ENCODE results near the gene ITGA2B. TPM values are rescaled to one million over a fixed set of nuclear protein-coding genes. Genes with fewer than 3 reads are reported as not detected.

ITGA2B gene
- total and polyA plus RNA-seq, 7 donors = 0.08 to 0.97 (median 0.16) TPM

DNA sequence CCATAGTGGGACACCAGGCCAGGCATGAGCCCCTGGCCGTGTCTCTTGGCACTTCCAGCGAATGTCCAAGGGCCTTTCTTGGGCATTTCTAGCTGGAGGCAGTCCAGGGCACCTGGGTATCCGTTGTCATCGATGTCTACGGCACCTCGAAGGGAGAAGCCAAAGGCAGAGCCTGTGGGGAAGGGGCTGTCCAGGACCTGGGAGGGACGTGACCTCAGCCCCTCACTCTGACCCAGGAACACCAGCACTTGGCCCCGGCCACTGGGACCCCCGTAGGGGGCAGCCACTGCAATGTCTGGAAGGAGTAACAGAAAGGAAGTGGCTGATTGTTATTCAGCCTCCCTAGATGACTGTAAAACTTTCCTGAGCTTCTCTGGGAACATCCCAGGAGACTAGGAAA, 8.7 kb downstream of the ITGA2B start:
- 53 to 59% (median 55%) methylated on average over 9 of the region's 9 CpGs for WGBS, 3 donors
- intact Hi-C loops (cut with DNase I) = no loop called here

DNA sequence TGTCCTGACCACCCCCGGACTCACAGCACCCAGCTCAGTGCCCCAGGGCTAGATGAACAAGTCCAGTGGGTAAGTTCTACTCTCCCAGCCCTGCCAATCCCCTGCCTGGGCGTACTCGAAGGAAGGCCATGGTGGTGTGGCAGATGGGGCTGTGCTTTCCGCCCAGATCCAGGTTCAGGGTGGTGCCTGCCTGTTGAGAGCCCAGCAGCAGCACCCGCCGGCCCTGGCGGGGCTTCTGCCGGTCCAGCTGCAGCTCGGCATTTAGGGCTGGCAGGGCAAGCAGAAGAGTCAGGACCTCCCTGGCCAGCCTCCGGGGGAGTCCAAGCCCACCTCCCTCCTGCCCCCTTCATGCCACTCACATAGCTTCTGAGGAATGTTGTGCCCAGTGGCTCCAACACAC, 9.6 kb downstream of the ITGA2B start:
- intact Hi-C loops (cut with DNase I) = no loop called here
- Histone ChIP-seq H3K36me3 (ENCODE audit: insufficient read depth in 1 of 2, low read depth in 1 of 2) (no peaks in the 10 kb centered on the region), H3K9me3 (no peaks in the 10 kb centered on the region), H3K4me3 (no peak overlapping the region), H3K27me3 (ENCODE audit: insufficient read depth in 3 of 3, low read length in 2 of 3) (peaks cover 0 to 31% (median 19%) of the 10 kb centered on the region in 3 donors), H3K4me1 (no peaks in the 10 kb centered on the region), H3K27ac (no peak overlapping the region)
- ATAC-seq (no peak), DNase-seq (no peak)
- TF ChIP-seq, protein P1, sequence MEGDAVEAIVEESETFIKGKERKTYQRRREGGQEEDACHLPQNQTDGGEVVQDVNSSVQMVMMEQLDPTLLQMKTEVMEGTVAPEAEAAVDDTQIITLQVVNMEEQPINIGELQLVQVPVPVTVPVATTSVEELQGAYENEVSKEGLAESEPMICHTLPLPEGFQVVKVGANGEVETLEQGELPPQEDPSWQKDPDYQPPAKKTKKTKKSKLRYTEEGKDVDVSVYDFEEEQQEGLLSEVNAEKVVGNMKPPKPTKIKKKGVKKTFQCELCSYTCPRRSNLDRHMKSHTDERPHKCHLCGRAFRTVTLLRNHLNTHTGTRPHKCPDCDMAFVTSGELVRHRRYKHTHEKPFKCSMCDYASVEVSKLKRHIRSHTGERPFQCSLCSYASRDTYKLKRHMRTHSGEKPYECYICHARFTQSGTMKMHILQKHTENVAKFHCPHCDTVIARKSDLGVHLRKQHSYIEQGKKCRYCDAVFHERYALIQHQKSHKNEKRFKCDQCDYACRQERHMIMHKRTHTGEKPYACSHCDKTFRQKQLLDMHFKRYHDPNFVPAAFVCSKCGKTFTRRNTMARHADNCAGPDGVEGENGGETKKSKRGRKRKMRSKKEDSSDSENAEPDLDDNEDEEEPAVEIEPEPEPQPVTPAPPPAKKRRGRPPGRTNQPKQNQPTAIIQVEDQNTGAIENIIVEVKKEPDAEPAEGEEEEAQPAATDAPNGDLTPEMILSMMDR (IDR thresholded peaks at IDR 0.05) = no peak
- 84 to 86% (median 85%) methylated on average over 10 of the region's 10 CpGs for WGBS, 3 donors

More for the DNA sequence above, 8.7 kb downstream of the ITGA2B start:
- peaks cover 4% of the 10 kb centered on the region for H3K4me1 ChIP-seq
- H3K4me3 ChIP-seq = no peak overlapping the region
- H3K27me3 ChIP-seq (ENCODE audit: insufficient read depth in 3 of 3, low read length in 2 of 3) = peaks cover 0 to 30% (median 23%) of the 10 kb centered on the region in 3 donors
- H3K9me3 ChIP-seq = no peaks in the 10 kb centered on the region
- no peak for DNase-seq
- H3K36me3 ChIP-seq (ENCODE audit: insufficient read depth in 1 of 2, low read depth in 1 of 2) = no peaks in the 10 kb centered on the region
- ATAC-seq = no peak
- TF ChIP-seq, protein P1 (IDR thresholded peaks at IDR 0.05) = no peak
- no peak overlapping the region for H3K27ac ChIP-seq

DNA sequence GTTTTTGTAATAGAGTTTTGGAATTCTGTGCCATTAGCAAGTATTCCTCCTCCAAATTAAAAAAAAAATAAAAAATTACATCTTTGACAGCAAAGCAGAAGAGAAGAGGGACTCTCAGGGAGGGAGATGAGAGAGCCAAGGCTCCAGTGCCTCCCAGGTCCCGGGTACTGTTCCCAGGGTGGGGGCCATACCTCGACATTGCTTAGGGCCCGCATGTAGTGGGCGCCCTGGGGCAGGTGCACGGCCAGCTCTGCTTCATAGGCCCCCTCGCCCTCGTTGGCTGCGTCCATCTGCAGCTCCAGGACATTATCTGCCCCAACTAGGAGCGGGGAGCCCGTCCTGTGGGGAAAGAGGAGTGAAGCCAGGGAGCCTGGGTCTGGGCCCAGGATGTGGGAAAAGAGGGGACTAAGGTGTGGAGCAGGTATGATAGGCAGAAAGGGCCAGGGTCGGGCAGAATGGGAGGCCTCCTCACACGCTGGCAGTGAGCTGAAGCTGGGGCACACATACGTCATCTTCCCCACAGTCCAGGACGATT, 11.2 kb downstream of the ITGA2B start:
- ATAC-seq = no peak
- Histone ChIP-seq H3K36me3 (ENCODE audit: insufficient read depth in 1 of 2, low read depth in 1 of 2) (no peaks in the 10 kb centered on the region), H3K27ac (no peak overlapping the region), H3K4me1 (no peaks in the 10 kb centered on the region), H3K27me3 (ENCODE audit: insufficient read depth in 3 of 3, low read length in 2 of 3) (peaks cover 0 to 26% (median 21%) of the 10 kb centered on the region in 3 donors), H3K4me3 (no peak overlapping the region), H3K9me3 (no peaks in the 10 kb centered on the region)
- 77 to 86% (median 77%) methylated on average over 14 of the region's 14 CpGs for WGBS, 3 donors
- intact Hi-C loops (cut with DNase I) = no loop called here
- TF ChIP-seq, protein P1 (IDR thresholded peaks at IDR 0.05) = no peak
- no peak for DNase-seq

DNA sequence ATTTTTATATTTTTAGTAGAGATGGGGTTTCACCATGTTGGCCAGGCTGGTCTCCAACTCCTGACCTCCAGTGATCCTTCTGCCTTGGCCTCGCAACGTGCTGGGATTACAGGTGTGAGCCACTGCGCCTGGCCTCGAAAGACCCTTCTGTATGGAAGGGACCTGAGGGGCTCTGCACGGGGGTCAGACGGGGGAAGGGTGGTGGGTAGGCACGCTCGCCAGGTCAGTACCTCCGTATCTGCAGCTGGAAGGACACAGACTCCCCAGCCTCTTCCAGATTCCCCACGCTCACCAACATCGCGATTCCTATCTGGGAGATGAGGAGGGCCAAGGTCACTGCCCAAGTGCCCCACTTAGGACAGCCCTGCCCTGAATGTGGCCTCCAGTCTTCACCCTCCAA, 12.7 kb downstream of the ITGA2B start:
- TF ChIP-seq, protein P1 (IDR thresholded peaks at IDR 0.05) = no peak
- intact Hi-C loops (cut with DNase I) = no loop called here

DNA sequence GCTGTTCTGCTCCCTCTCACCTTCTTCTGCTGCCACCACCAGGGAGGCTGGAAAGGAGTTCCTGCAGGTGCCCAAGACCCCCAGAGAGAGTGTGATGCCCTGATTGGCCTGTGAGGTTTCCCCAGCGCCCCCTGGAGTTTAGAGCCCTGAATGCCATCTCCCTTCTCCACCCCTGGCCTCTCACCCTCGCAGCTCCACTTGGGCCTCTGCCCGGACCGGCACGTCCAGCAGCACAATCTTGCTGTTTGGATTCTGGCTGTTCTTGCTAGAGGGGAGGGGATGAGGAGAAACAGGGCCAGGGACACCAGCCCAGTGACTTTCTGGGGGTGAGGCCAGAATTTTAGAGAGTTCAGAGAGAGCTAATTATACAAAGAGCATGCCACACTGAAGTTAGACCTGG, 13.3 kb downstream of the ITGA2B start:
- ATAC-seq = no peak
- no peaks in the 10 kb centered on the region for H3K36me3 ChIP-seq (ENCODE audit: insufficient read depth in 1 of 2, low read depth in 1 of 2)
- H3K4me1 ChIP-seq = no peaks in the 10 kb centered on the region
- H3K4me3 ChIP-seq = no peak overlapping the region
- H3K27me3 ChIP-seq (ENCODE audit: insufficient read depth in 3 of 3, low read length in 2 of 3) = peaks cover 0 to 45% (median 16%) of the 10 kb centered on the region in 3 donors
- no peak overlapping the region for H3K27ac ChIP-seq
- peak in 1 of 2 donors; percentile 24 for DNase-seq
- TF ChIP-seq, protein P1 (IDR thresholded peaks at IDR 0.05) = no peak
- intact Hi-C loops (cut with DNase I) = no loop called here
- 4 to 18% (median 10%) methylated on average over 5 of the region's 5 CpGs for WGBS, 3 donors
- H3K9me3 ChIP-seq = no peaks in the 10 kb centered on the region

More for the DNA sequence above, 12.7 kb downstream of the ITGA2B start:
- DNase-seq = no peak
- Histone ChIP-seq H3K4me3 (no peak overlapping the region), H3K4me1 (no peaks in the 10 kb centered on the region), H3K27me3 (ENCODE audit: insufficient read depth in 3 of 3, low read length in 2 of 3) (peaks cover 0 to 40% (median 16%) of the 10 kb centered on the region in 3 donors), H3K36me3 (ENCODE audit: insufficient read depth in 1 of 2, low read depth in 1 of 2) (no peaks in the 10 kb centered on the region), H3K9me3 (no peaks in the 10 kb centered on the region), H3K27ac (no peak overlapping the region)
- ATAC-seq = no peak
- WGBS, 3 donors = 82 to 85% (median 83%) methylated on average over 12 of the region's 12 CpGs
